ENCODE results near the gene GPC6.

Gene GPC6

DNA sequence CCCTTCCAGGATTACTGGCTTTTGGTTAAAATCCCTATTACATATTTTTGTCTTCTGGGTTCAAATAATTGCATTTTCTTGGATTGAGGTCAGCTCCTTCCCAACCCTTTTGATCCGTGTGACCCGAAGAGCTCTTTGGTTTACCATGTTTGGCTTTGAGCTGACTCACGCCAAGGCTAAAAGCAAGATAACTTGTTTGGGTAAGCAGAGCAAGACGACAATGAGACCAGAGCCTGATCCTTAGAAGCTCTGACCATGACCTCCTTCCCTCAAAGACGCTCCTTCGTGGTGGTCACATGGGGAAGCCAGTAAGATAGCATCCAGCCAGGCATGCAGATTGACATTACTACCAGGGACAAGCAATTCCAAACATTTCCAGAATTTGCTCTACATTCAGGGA is 1099.0 kb downstream of the GPC6 start:
- no peak for TF ChIP-seq FOXM1 (IDR thresholded peaks at IDR 0.05; ENCODE audit: borderline replicate concordance)
- TF ChIP-seq ELF4 (IDR thresholded peaks at IDR 0.05) = no peak
- TF ChIP-seq TARDBP (IDR thresholded peaks at IDR 0.05) = no peak
- TF ChIP-seq ARNT (IDR thresholded peaks at IDR 0.05) = no peak
- TF ChIP-seq PKNOX1 (IDR thresholded peaks at IDR 0.05) = no peak
- TF ChIP-seq FOXA1 (IDR thresholded peaks at IDR 0.05) = no peak
- no peak for TF ChIP-seq CTBP1 (IDR thresholded peaks at IDR 0.05; ENCODE audit: borderline replicate concordance)
- no peak for TF ChIP-seq NFRKB (IDR thresholded peaks at IDR 0.05)
- TF ChIP-seq FOXK2 (IDR thresholded peaks at IDR 0.05) = no peak
- POLR2A ChIA-PET = interaction anchor here (1.1 kb wide), 1 partner anchor 9 kb away, joined by 3 read pairs; no protein-coding TSS in a partner anchor
- CTCF ChIA-PET = interaction anchor here (1.1 kb wide), 1 partner anchor 8 kb away, joined by 3 read pairs; no protein-coding TSS in a partner anchor
- DNase-seq (ENCODE audit: extremely low spot score) = no peak

- ChIA-PET POLR2A (interaction anchor here (0.5 kb wide), 1 partner anchor 17 kb away, joined by 3 read pairs; no protein-coding TSS in a partner anchor), CTCF (no interaction called here)
- TF ChIP-seq HDGF (IDR thresholded peaks at IDR 0.05; ENCODE audit: borderline replicate concordance) (no peak), LEF1 (IDR thresholded peaks at IDR 0.05; ENCODE audit: borderline replicate concordance) (no peak)
- no peak for DNase-seq (ENCODE audit: extremely low spot score)
These were observed 1100.7 kb downstream of the GPC6 start for GRCh38 chr13:94327318-94327717.

DNA sequence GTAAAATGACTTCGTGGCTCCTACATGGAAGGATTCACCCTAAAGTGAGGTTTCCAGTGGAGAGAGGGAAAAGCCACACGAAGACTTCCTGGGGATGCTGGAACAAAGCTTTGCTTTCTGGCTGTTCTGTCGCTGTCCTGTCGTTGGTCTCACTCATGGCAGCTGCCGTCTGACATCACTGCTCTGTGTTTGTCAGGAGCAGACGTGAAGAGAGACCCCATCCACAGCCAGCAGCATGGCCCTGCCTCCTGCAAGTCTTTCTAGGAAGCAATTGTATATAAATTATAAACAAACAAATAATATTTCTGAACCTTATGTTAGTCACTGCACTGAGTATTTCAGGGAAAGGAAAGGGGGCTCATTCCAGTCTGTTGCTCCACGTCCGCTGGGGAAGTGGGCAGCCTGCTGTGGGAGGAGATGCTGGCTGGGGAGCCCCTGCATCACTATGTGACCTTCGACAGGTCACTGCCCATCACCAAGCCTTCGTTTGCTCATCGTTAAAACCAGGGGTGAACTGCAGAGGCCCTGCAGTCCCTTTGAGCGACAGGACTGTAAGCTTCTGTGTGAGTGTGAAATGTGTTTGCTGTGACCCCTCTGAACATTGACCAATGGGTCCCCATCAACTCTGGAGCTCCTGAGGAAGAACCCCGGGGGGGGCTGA is 1101.9 kb downstream of the GPC6 start:
- ChIA-PET POLR2A (no interaction called here), CTCF (no interaction called here)
- TF ChIP-seq CTBP1 (IDR thresholded peaks at IDR 0.05; ENCODE audit: borderline replicate concordance) (no peak), FOXA1 (IDR thresholded peaks at IDR 0.05) (no peak), ELF4 (IDR thresholded peaks at IDR 0.05) (no peak), FOXK2 (IDR thresholded peaks at IDR 0.05) (no peak), LEF1 (IDR thresholded peaks at IDR 0.05; ENCODE audit: borderline replicate concordance) (no peak), NFRKB (IDR thresholded peaks at IDR 0.05) (no peak), SUZ12 (IDR thresholded peaks at IDR 0.05) (no peak), FOXM1 (IDR thresholded peaks at IDR 0.05; ENCODE audit: borderline replicate concordance) (no peak), PKNOX1 (IDR thresholded peaks at IDR 0.05) (no peak), ZNF384 (IDR thresholded peaks at IDR 0.05) (no peak), BHLHE40 (IDR thresholded peaks at IDR 0.05; ENCODE audit: borderline replicate concordance) (no peak), TARDBP (IDR thresholded peaks at IDR 0.05) (no peak), HDGF (IDR thresholded peaks at IDR 0.05; ENCODE audit: borderline replicate concordance) (no peak), SP1 (IDR thresholded peaks at IDR 0.05) (no peak), L3MBTL2 (conservative IDR thresholded peaks at IDR 0.05) (no peak), ARNT (IDR thresholded peaks at IDR 0.05) (no peak)
- DNase-seq (ENCODE audit: extremely low spot score) = no peak

- ChIA-PET CTCF (no interaction called here), POLR2A (no interaction called here)
- no peak for TF ChIP-seq ARNT (IDR thresholded peaks at IDR 0.05)
- TF ChIP-seq ZNF384 (IDR thresholded peaks at IDR 0.05) = no peak
- no peak for TF ChIP-seq NFRKB (IDR thresholded peaks at IDR 0.05)
- no peak for TF ChIP-seq ELF4 (IDR thresholded peaks at IDR 0.05)
- TF ChIP-seq BHLHE40 (IDR thresholded peaks at IDR 0.05; ENCODE audit: borderline replicate concordance) = no peak
- TF ChIP-seq PKNOX1 (IDR thresholded peaks at IDR 0.05) = no peak
- TF ChIP-seq LEF1 (IDR thresholded peaks at IDR 0.05; ENCODE audit: borderline replicate concordance) = no peak
- no peak for TF ChIP-seq SP1 (IDR thresholded peaks at IDR 0.05)
- TF ChIP-seq HDGF (IDR thresholded peaks at IDR 0.05; ENCODE audit: borderline replicate concordance) = no peak
- no peak for TF ChIP-seq SUZ12 (IDR thresholded peaks at IDR 0.05)
- no peak for TF ChIP-seq FOXK2 (IDR thresholded peaks at IDR 0.05)
- no peak for TF ChIP-seq CTBP1 (IDR thresholded peaks at IDR 0.05; ENCODE audit: borderline replicate concordance)
- TF ChIP-seq FOXM1 (IDR thresholded peaks at IDR 0.05; ENCODE audit: borderline replicate concordance) = no peak
- no peak for DNase-seq (ENCODE audit: extremely low spot score)
These were observed 1102.7 kb downstream of the GPC6 start for GRCh38 chr13:94329277-94329676.

DNA sequence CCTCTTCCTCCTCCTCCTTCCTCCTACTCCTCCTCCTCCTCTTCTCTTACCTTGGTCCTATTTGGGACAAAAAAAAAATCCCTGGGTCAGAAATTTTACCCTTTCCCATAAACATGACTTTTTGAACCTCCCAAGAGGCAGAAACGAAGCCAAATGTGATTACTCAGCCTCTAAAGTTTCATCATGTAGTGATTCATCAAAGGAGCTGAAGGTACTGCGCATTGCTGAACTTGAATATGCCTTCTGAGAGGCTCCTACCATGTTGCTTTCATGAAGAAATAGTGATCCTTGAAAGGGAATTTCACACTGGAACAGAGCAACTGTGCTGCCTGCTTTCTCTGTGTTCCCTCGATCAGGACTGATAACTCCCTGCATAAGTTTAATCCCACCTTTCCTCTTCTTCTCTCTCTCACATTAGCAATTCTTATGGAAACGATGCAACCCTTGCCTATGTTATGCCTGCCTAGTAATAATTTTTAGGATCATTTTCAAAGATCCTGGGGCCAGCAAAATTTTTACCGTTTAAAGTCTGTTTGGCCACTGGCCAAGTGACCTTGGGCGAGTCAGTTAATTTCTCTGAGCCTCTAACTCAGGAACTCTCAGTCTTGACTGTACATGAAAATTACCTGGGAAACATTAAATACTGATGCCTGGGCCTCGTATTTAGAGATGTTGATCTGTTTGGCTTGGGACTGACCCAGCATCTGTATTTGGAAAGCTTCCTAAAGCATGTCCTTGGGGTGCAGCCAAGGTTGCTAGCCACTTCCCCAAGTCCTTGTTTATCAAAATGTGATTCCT is 1103.3 kb downstream of the GPC6 start:
- DNase-seq (ENCODE audit: extremely low spot score) = no peak
- ChIA-PET POLR2A (no interaction called here), CTCF (no interaction called here)
- TF ChIP-seq FOXK2 (IDR thresholded peaks at IDR 0.05) (no peak), SP1 (IDR thresholded peaks at IDR 0.05) (no peak), NFRKB (IDR thresholded peaks at IDR 0.05) (no peak), FOXA1 (IDR thresholded peaks at IDR 0.05) (no peak), LEF1 (IDR thresholded peaks at IDR 0.05; ENCODE audit: borderline replicate concordance) (no peak), FOXM1 (IDR thresholded peaks at IDR 0.05; ENCODE audit: borderline replicate concordance) (no peak), BHLHE40 (IDR thresholded peaks at IDR 0.05; ENCODE audit: borderline replicate concordance) (no peak), L3MBTL2 (conservative IDR thresholded peaks at IDR 0.05) (no peak), ARNT (IDR thresholded peaks at IDR 0.05) (no peak), PKNOX1 (IDR thresholded peaks at IDR 0.05) (no peak), TARDBP (IDR thresholded peaks at IDR 0.05) (no peak), SUZ12 (IDR thresholded peaks at IDR 0.05) (no peak), CTBP1 (IDR thresholded peaks at IDR 0.05; ENCODE audit: borderline replicate concordance) (no peak), HDGF (IDR thresholded peaks at IDR 0.05; ENCODE audit: borderline replicate concordance) (no peak), ZNF384 (IDR thresholded peaks at IDR 0.05) (no peak), ELF4 (IDR thresholded peaks at IDR 0.05) (no peak)
